Measurements from ENCODE around the gene FAM3D. TPM values are rescaled to one million over a fixed set of nuclear protein-coding genes. Genes with fewer than 3 reads are reported as not detected.

FAM3D gene
- total RNA-seq, 6 experiments from 2014 or later, result not detected

- TF ChIP-seq, protein P1, sequence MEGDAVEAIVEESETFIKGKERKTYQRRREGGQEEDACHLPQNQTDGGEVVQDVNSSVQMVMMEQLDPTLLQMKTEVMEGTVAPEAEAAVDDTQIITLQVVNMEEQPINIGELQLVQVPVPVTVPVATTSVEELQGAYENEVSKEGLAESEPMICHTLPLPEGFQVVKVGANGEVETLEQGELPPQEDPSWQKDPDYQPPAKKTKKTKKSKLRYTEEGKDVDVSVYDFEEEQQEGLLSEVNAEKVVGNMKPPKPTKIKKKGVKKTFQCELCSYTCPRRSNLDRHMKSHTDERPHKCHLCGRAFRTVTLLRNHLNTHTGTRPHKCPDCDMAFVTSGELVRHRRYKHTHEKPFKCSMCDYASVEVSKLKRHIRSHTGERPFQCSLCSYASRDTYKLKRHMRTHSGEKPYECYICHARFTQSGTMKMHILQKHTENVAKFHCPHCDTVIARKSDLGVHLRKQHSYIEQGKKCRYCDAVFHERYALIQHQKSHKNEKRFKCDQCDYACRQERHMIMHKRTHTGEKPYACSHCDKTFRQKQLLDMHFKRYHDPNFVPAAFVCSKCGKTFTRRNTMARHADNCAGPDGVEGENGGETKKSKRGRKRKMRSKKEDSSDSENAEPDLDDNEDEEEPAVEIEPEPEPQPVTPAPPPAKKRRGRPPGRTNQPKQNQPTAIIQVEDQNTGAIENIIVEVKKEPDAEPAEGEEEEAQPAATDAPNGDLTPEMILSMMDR (IDR thresholded peaks at IDR 0.05), result no peak
- Mint-ChIP-seq H3K27ac (no peak overlapping the region), H3K9me3 (no peaks in the 10 kb centered on the region), H3K4me3 (no peak overlapping the region), H3K4me1 (ENCODE audit: low read depth) (peaks cover 16% of the 10 kb centered on the region), H3K27me3 (ENCODE audit: insufficient read depth) (peaks cover 5% of the 10 kb centered on the region), H3K36me3 (ENCODE audit: low read depth) (no peaks in the 10 kb centered on the region)
- DNase-seq, result no peak
Observed at GRCh38 chr3:58622892-58623291, 43.7 kb downstream of the FAM3D start.

- Mint-ChIP-seq H3K27ac (no peak overlapping the region), H3K9me3 (no peaks in the 10 kb centered on the region)
- TF ChIP-seq, protein P1 (IDR thresholded peaks at IDR 0.05), result no peak
Observed at GRCh38 chr3:58622436-58622835, 44.1 kb downstream of the FAM3D start.

DNA sequence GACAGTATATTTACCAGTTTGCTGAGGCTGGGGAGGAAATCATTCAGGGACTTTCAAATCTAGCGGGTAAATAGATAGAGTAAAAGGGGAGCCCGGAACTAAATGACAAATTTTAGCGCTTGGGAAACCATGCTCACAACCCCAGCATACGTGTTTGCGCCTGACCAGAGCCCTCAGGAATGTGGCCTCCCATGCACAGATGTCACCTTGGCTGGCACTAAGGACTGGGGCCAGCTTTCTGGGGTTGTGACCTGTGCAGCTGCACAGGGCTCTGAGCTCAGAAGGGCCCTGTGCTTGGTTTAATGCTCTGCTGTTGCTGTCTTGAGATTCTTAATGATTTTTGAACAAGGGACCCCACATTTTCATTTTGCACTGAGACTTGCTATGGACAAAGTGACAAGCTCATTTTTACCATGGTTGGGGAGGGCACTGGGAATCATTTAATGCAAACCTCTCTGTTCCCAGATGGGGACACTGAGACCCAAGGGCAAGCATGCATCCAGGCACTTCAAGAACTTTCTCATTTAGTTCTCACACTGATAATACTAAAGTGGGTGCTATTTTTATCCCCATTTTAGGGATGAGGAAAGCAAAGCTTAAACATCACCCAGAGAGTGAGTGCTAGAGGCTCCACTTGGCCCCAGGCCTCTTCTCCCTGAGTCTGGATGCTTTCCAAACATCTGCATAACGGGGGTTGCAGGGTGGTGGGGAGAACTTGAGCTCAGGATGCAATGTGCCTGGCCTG is 45.3 kb downstream of the FAM3D start:
- no peak overlapping the region for H3K27ac Mint-ChIP-seq
- no peak for DNase-seq
- peaks cover 13% of the 10 kb centered on the region for H3K27me3 Mint-ChIP-seq (ENCODE audit: insufficient read depth)
- peaks cover 16% of the 10 kb centered on the region for H3K4me1 Mint-ChIP-seq (ENCODE audit: low read depth)
- H3K36me3 Mint-ChIP-seq (ENCODE audit: low read depth), result no peaks in the 10 kb centered on the region
- TF ChIP-seq, protein P1 (IDR thresholded peaks at IDR 0.05), result no peak
- H3K9me3 Mint-ChIP-seq, result no peaks in the 10 kb centered on the region
- no peak overlapping the region for H3K4me3 Mint-ChIP-seq

More at GRCh38 chr3:58622436-58622835, 44.1 kb downstream of the FAM3D start:
- no peak for DNase-seq
- H3K4me3 Mint-ChIP-seq, result no peak overlapping the region
- H3K4me1 Mint-ChIP-seq (ENCODE audit: low read depth), result peaks cover 16% of the 10 kb centered on the region
- peaks cover 6% of the 10 kb centered on the region for H3K27me3 Mint-ChIP-seq (ENCODE audit: insufficient read depth)
- H3K36me3 Mint-ChIP-seq (ENCODE audit: low read depth), result no peaks in the 10 kb centered on the region

DNA sequence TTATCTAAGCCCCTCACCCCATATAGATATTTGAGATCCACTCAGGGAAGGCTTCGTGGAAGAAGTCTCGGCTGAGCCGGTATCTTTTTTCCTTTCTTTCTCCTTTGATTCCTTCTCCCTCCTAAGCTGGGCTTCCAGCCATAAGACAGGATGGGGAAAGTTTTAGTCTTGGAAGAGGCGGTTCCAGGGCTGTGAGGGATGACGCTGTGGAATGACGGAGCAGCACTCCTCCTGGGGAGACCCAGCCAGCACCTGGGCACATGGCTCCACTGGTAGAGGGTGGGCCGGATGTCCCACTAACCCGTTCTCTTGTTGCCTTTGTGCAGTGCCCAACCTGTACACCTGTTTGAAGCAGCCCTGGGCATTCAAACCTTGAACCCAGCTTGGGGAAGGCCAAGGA is 46.2 kb downstream of the FAM3D start:
- Mint-ChIP-seq H3K27me3 (ENCODE audit: insufficient read depth) (peaks cover 19% of the 10 kb centered on the region), H3K36me3 (ENCODE audit: low read depth) (no peaks in the 10 kb centered on the region), H3K27ac (no peak overlapping the region), H3K4me3 (no peak overlapping the region), H3K9me3 (no peaks in the 10 kb centered on the region), H3K4me1 (ENCODE audit: low read depth) (peaks cover 12% of the 10 kb centered on the region)
- TF ChIP-seq, protein P1 (IDR thresholded peaks at IDR 0.05), result no peak
- DNase-seq, result no peak

DNA sequence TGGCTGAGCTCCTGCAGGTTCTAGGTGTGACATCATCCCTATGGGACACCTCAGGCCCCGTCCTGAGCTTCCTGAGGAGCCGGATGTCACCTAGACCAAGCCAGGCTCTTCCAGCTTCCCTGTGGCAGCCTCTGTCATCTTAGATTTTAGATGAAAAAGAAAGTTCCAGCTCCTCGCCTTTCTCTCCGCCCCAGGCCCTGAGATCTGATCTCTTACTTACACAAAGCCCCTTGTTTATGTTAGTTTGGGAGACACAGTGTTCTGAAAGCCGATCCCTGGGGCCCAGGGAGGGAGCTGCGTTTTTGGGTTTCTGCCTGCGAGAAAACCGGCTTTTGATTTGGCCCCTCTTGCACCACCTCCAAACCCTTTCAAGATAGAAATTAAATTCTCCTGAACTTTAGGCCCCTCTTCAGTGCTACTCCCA is 49.2 kb downstream of the FAM3D start:
- H3K4me1 Mint-ChIP-seq (ENCODE audit: low read depth), result no peaks in the 10 kb centered on the region; the same call in 1 of the 2 replicates
- TF ChIP-seq, protein P1 (IDR thresholded peaks at IDR 0.05), result no peak
- no peak for DNase-seq

More for the DNA sequence above, 49.2 kb downstream of the FAM3D start:
- Mint-ChIP-seq H3K36me3 (ENCODE audit: low read depth) (no peaks in the 10 kb centered on the region), H3K4me3 (no peak overlapping the region), H3K27ac (no peak overlapping the region), H3K9me3 (no peaks in the 10 kb centered on the region), H3K27me3 (ENCODE audit: insufficient read depth) (peaks cover 25% of the 10 kb centered on the region)

All from HFFc6 (cell line).